Measurements from ENCODE around the gene ISOC2.
"Not testable (repeated sequence)": the region's sequence is repeated elsewhere in the genome, so short reads cannot be mapped to it uniquely, and the experiment has no call there.

Gene ISOC2

DNA sequence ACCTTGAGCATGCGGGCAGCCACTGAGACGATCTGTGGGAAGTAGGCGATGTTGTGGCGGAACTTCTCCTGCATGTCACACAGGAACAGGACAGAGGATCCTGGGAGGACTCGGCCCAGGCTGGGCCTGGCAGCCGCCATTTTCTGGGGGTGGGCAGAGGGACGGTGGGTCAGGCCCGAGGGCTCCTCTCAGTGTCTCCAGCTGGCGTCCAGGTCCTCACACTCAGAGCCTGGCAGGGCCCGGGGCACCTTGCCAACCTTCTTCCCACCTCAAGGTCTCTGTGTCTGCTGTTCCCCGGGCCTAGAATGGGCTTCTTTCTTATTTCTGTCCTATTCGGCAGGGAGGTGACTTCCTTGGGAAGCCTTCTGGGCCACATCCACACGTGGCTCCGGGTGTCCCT lies 5.1 kb downstream of the ISOC2 start:
- no peak for DNase-seq

DNA sequence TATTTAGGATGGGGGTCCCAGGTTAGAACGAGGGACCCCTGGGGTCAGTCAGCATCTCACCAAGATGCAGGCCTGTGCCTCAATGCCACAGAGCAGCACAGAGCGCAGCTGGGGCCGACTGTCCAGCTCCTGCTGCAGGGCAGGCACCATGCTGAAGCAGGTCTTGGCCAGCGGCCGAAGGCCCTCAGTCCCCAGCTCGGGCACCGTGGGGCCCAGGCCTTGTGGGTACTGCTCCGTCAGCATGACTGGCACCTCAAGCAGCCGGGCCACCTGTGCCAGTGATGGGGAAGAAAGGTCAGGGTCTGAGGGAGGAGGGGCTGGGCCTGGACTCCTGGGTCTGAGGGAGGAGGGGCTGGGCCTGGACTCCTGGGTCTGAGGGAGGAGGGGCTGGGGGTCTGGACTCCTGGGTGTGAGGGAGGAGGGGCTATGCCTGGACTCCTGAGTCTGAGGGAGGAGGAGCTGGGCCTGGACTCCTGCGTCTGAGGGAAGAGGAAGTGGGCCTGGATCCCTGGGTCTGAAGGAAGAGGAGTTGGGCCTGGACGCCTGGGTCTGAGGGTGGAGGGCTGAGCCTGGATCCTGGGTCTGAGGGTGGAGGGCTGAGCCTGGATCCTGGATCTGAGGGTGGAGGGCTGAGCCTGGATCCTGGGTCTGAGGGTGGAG lies 5.7 kb downstream of the ISOC2 start:
- DNase-seq: no peak

- DNase-seq: peak; percentile 84
Measured at GRCh38 chr19:55454787-55455243, 6.6 kb downstream of the ISOC2 start.

- no peak for DNase-seq
Measured at GRCh38 chr19:55453511-55454260, 7.8 kb downstream of the ISOC2 start.

DNA sequence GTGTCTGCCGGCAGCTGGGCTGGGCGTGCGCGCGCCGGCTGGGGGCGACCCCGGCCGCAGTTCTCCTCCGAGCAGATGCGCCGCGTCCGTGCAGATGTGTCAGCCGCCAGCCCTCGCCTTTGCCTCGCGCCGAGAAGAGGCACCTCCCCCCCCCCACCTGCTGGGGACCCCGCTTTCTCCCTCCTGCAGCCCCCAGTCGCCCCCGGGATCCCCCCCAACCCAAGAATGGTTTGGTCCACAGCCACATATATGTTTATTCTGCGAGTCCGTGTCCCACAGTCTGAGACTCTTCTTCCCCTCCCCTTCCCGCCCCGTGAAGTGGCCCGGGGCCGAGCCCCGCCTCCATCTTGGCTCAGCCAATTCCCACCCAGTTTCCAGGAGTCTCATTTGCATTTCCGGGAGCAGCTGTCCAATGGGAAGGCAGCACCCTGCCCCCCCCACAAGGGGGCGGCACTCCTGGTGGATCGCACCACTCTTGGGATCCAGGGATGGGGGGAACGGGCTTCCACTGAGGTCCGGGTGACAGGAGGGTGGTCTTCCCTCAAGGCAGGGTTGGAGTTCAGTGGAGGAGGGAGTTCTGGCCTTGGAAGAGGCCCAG lies 8.6 kb downstream of the ISOC2 start:
- peak; percentile 96 for DNase-seq

DNA sequence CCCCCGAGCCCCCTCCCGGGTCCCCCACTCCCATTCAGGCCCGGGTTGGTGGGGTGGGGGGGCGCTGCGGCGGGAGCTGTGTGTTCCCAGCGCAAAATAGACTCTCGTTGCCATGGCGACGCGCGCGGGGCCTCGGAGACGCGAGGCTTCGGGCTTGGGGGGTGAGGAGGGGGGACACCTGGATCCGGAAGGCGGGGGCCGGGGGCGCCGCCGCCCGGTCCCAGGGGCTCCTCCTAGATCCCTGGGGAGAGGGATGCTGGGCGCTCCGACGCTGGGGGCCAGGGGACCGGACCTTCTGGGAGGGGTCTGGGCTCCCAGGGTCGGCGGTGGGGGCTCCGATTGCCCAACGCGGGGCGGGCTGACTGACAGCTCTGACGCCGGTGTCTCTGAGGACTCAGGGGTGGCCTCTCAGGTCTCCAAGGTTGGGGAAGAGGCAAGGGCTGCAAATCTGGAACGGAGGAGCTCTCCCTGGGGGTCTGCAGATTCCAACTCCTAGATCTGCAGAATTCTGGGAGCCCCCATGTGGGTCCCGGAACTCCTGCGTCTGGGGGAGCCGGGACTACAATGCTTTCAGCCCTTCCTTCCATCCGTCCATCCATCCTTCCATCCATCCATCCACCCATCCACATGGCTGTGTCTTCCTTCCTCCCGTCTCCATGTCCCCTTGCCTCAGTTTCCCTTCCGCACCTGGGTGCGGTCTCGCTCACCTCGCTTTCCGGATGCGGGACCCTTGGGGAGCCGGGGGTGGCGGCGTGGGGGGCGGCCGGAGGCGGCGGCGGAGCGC lies 9.3 kb downstream of the ISOC2 start:
- peak; percentile 34 for DNase-seq

DNA sequence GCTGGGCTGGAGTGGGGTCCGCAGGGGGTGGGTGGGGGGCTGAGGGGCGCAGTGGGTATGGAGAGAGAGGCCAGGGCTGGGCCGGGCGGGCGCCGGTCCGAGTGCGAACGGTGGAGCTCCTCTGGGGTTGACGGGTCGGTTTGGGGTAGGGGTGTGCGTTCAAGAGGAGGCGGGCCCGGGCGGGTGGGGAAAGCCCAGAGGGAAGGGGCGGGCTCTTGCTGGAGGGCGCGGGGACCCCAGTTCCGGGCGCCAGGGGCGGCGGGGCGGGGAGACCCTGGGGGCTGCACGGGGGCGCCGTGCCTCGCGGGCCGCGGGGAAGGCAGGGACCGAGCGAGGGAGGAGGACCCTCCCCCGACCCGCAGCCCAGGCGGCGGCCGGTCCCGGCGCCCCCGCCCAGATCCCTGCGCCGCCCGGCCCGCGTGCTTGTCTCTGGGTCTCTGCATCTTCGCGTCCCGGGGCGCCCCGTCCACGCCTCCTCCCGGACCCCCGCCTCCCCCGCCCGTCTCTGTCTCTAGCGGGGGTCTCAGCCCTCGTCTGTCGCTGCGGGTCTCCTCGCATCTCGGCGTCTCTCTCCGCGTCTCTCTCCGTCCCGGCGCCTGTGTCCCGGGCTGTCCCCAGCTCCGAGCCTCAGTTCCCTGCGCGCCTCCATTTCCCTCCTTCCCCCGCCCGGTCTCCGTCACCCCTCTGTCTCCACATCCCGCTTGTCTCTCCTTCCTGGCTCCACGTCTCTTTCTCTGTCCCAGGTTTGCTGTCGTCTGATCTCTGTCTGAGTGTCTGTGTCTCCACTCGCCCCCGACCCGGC lies 10.1 kb downstream of the ISOC2 start:
- peak; percentile 32 for DNase-seq

- DNase-seq: no peak
Measured at GRCh38 chr19:55449469-55449868, 12.0 kb downstream of the ISOC2 start.

DNA sequence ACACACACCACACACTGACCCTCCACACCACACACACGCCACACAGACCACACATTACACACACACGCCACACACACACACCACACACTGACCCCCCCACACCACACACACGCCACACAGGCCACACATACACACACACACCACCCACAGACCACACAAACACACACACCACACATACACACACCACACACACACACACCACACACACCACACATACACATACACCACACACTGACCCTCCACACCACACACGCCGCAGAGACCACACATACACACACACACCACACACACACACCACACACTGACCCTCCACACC lies 13.3 kb downstream of the ISOC2 start:
- DNase-seq: not testable (repeated sequence)

GRCh38 chr19:55447421-55448174 lies 13.8 kb downstream of the ISOC2 start:
- peak; percentile 83 for DNase-seq

DNA sequence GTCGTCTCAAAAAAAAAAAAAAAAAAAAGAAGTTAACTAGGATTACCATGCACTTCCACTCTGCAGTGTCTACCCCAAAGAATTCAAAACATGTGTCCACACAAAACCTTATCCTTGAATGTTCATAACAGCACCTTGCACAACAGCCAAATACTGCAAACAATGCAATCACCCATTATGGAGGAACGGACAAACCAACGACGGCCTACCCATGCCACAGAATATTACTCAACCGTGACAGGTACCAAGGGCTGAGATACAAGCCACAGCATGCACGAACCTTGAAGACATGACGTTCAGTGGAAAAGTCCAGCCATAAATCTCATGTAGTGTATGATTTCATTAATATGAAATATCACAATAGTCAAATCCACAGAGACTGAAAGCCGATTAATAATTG lies 15.4 kb downstream of the ISOC2 start:
- DNase-seq: no peak

GRCh38 chr19:55444646-55445045 lies 16.8 kb downstream of the ISOC2 start:
- DNase-seq: no peak

GRCh38 chr19:55443824-55444480 lies 17.5 kb downstream of the ISOC2 start:
- peak; percentile 96 for DNase-seq

- peak; percentile 82 for DNase-seq
Measured at GRCh38 chr19:55443045-55443823, 18.2 kb downstream of the ISOC2 start, which contains the start of gene SHISA7. Gene SHISA7, minus strand, starts transcription at chr19:55443300. Its CDS starts 437 bp downstream, at chr19:55442863.

- peak; percentile 46 for DNase-seq
Measured at GRCh38 chr19:55442372-55442961, 19.0 kb downstream of the ISOC2 start.

DNA sequence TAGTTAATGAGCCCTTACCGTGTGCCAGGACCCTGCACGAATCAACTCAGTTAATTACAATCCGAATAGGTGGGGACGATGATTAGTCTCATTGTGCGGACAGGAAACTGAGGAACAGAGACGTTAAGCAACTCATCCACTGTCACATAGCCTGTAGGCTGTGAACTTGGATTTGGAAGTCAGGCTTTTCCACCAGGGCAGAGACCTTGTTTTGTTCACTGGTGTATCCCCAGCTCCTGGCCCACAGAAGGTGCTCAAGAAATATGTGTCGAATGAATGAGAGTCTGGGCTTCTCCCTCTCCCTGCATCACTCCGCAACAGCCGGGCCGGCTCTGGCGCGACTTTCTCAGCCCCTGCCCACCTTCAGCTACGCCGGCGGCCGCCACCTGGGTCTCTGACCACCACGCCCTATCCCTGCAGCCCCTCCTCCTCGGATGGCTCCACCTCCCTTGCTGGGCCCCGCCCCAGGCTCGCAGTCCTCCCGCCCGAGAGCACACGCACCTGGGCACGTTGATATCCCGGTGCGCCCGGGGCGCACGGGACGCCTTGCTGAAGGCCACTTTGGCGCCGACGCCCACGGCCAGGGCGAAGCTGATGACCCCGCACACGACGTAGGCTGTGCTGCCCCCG lies 19.6 kb downstream of the ISOC2 start:
- peak; percentile 56 for DNase-seq

DNA sequence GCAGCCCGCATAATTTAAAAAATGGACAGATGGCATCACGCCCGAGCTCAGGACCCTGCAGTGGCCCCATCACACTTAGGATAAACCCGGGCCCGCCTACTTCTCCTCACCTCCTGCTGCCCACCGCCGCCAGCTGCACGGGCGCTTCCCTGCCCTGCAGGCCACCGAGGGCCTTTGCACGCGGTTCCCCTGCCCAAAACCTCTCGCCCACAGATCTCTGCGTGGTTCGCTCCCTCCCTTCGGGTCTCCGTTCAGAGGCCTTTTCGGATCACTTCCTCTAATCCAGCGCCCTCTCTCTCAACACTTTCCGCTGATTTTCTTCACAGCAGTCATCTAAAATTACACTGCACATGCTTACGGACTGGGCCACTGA lies 20.1 kb downstream of the ISOC2 start:
- peak; percentile 67 for DNase-seq

GRCh38 chr19:55440411-55441105 lies 20.9 kb downstream of the ISOC2 start:
- peak; percentile 64 for DNase-seq

- no peak for DNase-seq
Measured at GRCh38 chr19:55439052-55439451, 22.4 kb downstream of the ISOC2 start.
